Measurements from ENCODE around the gene PLXNA4. TPM values are rescaled to one million over a fixed set of nuclear protein-coding genes. Genes with fewer than 3 reads are reported as not detected.
A peak's percentile ranks its signal among the peaks of the same experiment; 100 is the strongest.

The PLXNA4 gene
- total RNA-seq, 4 donors from 2014 or later = 4.8 to 19.7 (median 10.7) TPM

GRCh38 chr7:132261327-132262159 is 314.7 kb downstream of the PLXNA4 start:
- no peak for ATAC-seq
- no peaks in the 10 kb centered on the region for H3K36me3 ChIP-seq
- TF ChIP-seq CTCF (IDR thresholded peaks at IDR 0.05) = no peak
- TF ChIP-seq POLR2A (IDR thresholded peaks at IDR 0.05) = no peak
- TF ChIP-seq POLR2AphosphoS5 (IDR thresholded peaks at IDR 0.05) = no peak
- TF ChIP-seq EP300 (IDR thresholded peaks at IDR 0.05) = no peak
- WGBS, 2 donors (ENCODE audit: low coverage in 1 of 2) = 35 to 63% methylated on average over 4 to 5 of the region's 10 CpGs
- H3K4me3 ChIP-seq = no peak overlapping the region
- no peaks in the 10 kb centered on the region for H3K9me3 ChIP-seq
- H3K27me3 ChIP-seq = peaks cover 5% of the 10 kb centered on the region
- no peak overlapping the region for H3K27ac ChIP-seq
- peaks cover 0 to 12% (median 0%) of the 10 kb centered on the region in 3 donors for H3K4me1 ChIP-seq

GRCh38 chr7:132258231-132258630 is 318.0 kb downstream of the PLXNA4 start:
- peaks cover 5% of the 10 kb centered on the region for H3K27me3 ChIP-seq

GRCh38 chr7:132257253-132257652 is 319.0 kb downstream of the PLXNA4 start:
- TF ChIP-seq CTCF (IDR thresholded peaks at IDR 0.05) (no peak), POLR2A (IDR thresholded peaks at IDR 0.05) (no peak), POLR2AphosphoS5 (IDR thresholded peaks at IDR 0.05) (peak; percentile 27)
- 40 to 71% methylated on average over 1 of the region's 1 CpG for WGBS, 2 donors (ENCODE audit: low coverage in 1 of 2)
- H3K36me3 ChIP-seq = no peaks in the 10 kb centered on the region
- peaks cover 0 to 43% (median 3%) of the 10 kb centered on the region in 3 donors for H3K4me1 ChIP-seq
- no peak overlapping the region for H3K4me3 ChIP-seq
- ATAC-seq = no peak
- no peak overlapping the region for H3K27ac ChIP-seq
- peaks cover 5% of the 10 kb centered on the region for H3K27me3 ChIP-seq
- no peaks in the 10 kb centered on the region for H3K9me3 ChIP-seq

More at GRCh38 chr7:132258231-132258630, 318.0 kb downstream of the PLXNA4 start:
- Histone ChIP-seq H3K4me1 (peaks cover 0 to 33% (median 3%) of the 10 kb centered on the region in 3 donors), H3K27ac (no peak overlapping the region), H3K4me3 (no peak overlapping the region), H3K9me3 (no peaks in the 10 kb centered on the region), H3K36me3 (no peaks in the 10 kb centered on the region)
- WGBS, 2 donors (ENCODE audit: low coverage in 1 of 2) = 90 to 93% methylated on average over 5 to 7 of the region's 7 CpGs
- ATAC-seq = no peak
- TF ChIP-seq POLR2AphosphoS5 (IDR thresholded peaks at IDR 0.05) (no peak), EP300 (IDR thresholded peaks at IDR 0.05) (no peak)

DNA sequence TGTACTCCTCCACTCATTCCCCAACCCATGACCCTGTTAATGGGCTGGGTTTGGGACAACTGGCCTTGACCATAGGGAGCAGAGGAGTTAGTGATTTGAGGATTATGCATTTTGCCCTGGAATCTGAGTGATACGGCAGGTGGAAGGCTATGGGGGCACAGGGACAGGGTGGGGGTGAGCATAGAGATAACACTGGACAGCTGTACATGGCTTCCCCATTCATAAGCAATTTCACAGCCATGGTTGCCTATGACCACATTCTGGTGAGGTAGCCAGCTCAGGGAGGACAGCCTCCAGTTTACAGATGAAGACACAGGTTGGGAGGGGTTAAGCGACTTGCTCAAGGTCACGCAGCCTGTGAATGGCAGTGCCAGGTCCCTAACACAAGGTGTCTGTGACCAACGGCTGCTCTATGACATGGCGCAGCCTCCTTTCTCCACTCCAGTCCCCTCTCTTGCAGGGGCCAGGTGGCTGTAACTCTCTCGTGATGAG is 319.5 kb downstream of the PLXNA4 start:
- Histone ChIP-seq H3K4me1 (peaks cover 0 to 47% (median 3%) of the 10 kb centered on the region in 3 donors), H3K4me3 (no peak overlapping the region), H3K27me3 (peaks cover 5% of the 10 kb centered on the region), H3K9me3 (no peaks in the 10 kb centered on the region), H3K27ac (no peak overlapping the region), H3K36me3 (no peaks in the 10 kb centered on the region)
- WGBS, 2 donors (ENCODE audit: low coverage in 1 of 2) = 60% methylated on average over 1 to 3 of the region's 6 CpGs
- no peak for ATAC-seq
- no peak for TF ChIP-seq POLR2A (IDR thresholded peaks at IDR 0.05)
- TF ChIP-seq CTCF (IDR thresholded peaks at IDR 0.05) = no peak
- TF ChIP-seq POLR2AphosphoS5 (IDR thresholded peaks at IDR 0.05) = no peak
- TF ChIP-seq EP300 (IDR thresholded peaks at IDR 0.05) = no peak

- no peak overlapping the region for H3K4me3 ChIP-seq
- peaks cover 5% of the 10 kb centered on the region for H3K27me3 ChIP-seq
- peak; percentile 23 for ATAC-seq
- H3K27ac ChIP-seq = no peak overlapping the region
- no peaks in the 10 kb centered on the region for H3K36me3 ChIP-seq
- TF ChIP-seq POLR2AphosphoS5 (IDR thresholded peaks at IDR 0.05) (peak; percentile 31), EP300 (IDR thresholded peaks at IDR 0.05) (no peak)
- no peaks in the 10 kb centered on the region for H3K9me3 ChIP-seq
- WGBS, 2 donors (ENCODE audit: low coverage in 1 of 2) = 67 to 81% methylated on average over 2 to 4 of the region's 6 CpGs
- H3K4me1 ChIP-seq = peaks cover 0 to 56% (median 6%) of the 10 kb centered on the region in 3 donors
Observed at GRCh38 chr7:132255898-132256297, 320.4 kb downstream of the PLXNA4 start.

Measured in gastroesophageal sphincter (tissue), 4 donors.